Panc1 (cell line): ENCODE measurements around the gene CEP41. TPM values are rescaled to one million over a fixed set of nuclear protein-coding genes. Genes with fewer than 3 reads are reported as not detected.

Source experiments
- ATAC-seq: fragments of 200-7000 bp; cut with Tn5 transposase; 2 replicates; pipeline ENCODE4 v1.9.1; 2020; ENCODE audit warnings: mild to moderate bottlenecking, moderate library complexity
- BruUV-seq: library from RNA; stranded (reverse); fragments of 400-500 nt; replicated peaks from 2 replicates; lab custom pipeline; 2021; lab: Mats Ljungman, UMichigan
- CTCF ChIA-PET: fragments of 300-600 bp; sonication (Branson Sonifier 250); formaldehyde crosslinking; loops from one replicate; lab custom pipeline; 2022; ENCODE audit warnings: antibody characterized with exemption; lab: Charles Lee
- POLR2A ChIA-PET: fragments of 300-600 bp; sonication (Branson Sonifier 250); formaldehyde crosslinking; loops from one replicate; lab custom pipeline; 2022; ENCODE audit warnings: antibody characterized with exemption; lab: Charles Lee
- DNase-seq: peaks from one replicate; pipeline ENCODE4 v3.0.0-alpha.2; 2010; ENCODE audit warnings: low read depth, low spot score
- H3K27ac ChIP-seq: 2 replicates; pipeline ENCODE4 v1.5.1; 2011; ENCODE audit warnings: mild to moderate bottlenecking, low read length, inconsistent platforms
- H3K27me3 ChIP-seq: fragments of 200-500 bp; sonication (Bioruptor generic); 2 replicates; pipeline ENCODE4 v1.6.0; 2014; ENCODE audit warnings: low read length, inconsistent platforms; ENCODE audit not compliant: control insufficient read depth, insufficient read depth
- H3K36me3 ChIP-seq: fragments of 200-500 bp; sonication (Bioruptor generic); 2 replicates; pipeline ENCODE4 v1.5.1; 2014; ENCODE audit warnings: inconsistent platforms, mild to moderate bottlenecking, low read length, moderate library complexity; ENCODE audit not compliant: control insufficient read depth, insufficient read depth
- H3K4me1 ChIP-seq: 2 replicates; pipeline ENCODE4 v1.5.1; 2011; ENCODE audit warnings: inconsistent platforms, mild to moderate bottlenecking, low read length, moderate library complexity; ENCODE audit not compliant: control insufficient read depth, insufficient read depth
- H3K4me3 ChIP-seq, 2 experiments: 2 replicates each; pipeline ENCODE4 v1.5.1; 2011 to 2012; ENCODE audit warnings: low read depth in 2 of 2, low read length in 2 of 2, mild to moderate bottlenecking in 2 of 2, inconsistent platforms in 1 of 2, moderate library complexity in 1 of 2
- H3K9me3 ChIP-seq: fragments of 200-500 bp; sonication (Bioruptor generic); 2 replicates; pipeline ENCODE4 v1.5.1; 2014; ENCODE audit warnings: low read depth, mild to moderate bottlenecking, inconsistent platforms, low read length, moderate library complexity; ENCODE audit not compliant: control insufficient read depth, insufficient read depth
- CTCF ChIP-seq: fragments of 450-650 bp; IDR thresholded peaks from 2 replicates; pipeline ENCODE4 v1.5.1; 2017; ENCODE audit warnings: mild to moderate bottlenecking
- POLR2AphosphoS5 ChIP-seq: IDR thresholded peaks from 2 replicates; pipeline ENCODE4 v1.6.1; 2012; ENCODE audit warnings: mild to moderate bottlenecking, low read depth, low read length, moderate library complexity
- REST ChIP-seq, 2 experiments: IDR thresholded peaks; 2 replicates each; pipeline ENCODE4 v1.6.1; 2011 to 2012; ENCODE audit warnings: low read depth in 2 of 2, control low read depth in 1 of 2, low read length in 1 of 2, mild to moderate bottlenecking in 1 of 2, moderate library complexity in 1 of 2; ENCODE audit not compliant: insufficient read depth in 1 of 2
- SIN3A ChIP-seq: IDR thresholded peaks from 2 replicates; pipeline ENCODE4 v1.6.1; 2012; ENCODE audit warnings: low read depth, mild to moderate bottlenecking, low read length, moderate library complexity, borderline replicate concordance; ENCODE audit not compliant: insufficient read depth
- TCF7L2 ChIP-seq: IDR thresholded peaks from 2 replicates; pipeline ENCODE4 v1.6.1; 2011; ENCODE audit warnings: mild to moderate bottlenecking, low read depth, low read length, inconsistent platforms
- in situ Hi-C: cut with HindIII; loops from 2 replicates; pipeline ENCODE4 v1.10.0; 2016; ENCODE audit warnings: low sequenced_read_pairs, low pct_unique_long_range_greater_than_20kb
- intact Hi-C: fragments of 100-400 bp; cut with micrococcal nuclease; formaldehyde crosslinking; loops from one replicate; pipeline ENCODE4 v1.10.0; 2022; ENCODE audit not compliant: unreplicated experiment
- total RNA-seq: library from RNA; stranded (reverse); gene quantifications from one replicate; pipeline ENCODE4 v1.2.1, GENCODE V29; 2021; ENCODE audit not compliant: unreplicated experiment

The CEP41 gene
- total RNA-seq, 1 experiment from 2014 or later: 13.2 TPM

GRCh38 chr7:130409712-130410072 lies 31.1 kb downstream of the CEP41 start:
- no TSS peak for BruUV-seq
- no peaks in the 10 kb centered on the region for H3K27me3 ChIP-seq
- TF ChIP-seq SIN3A (no peak), CTCF (no peak), REST (IDR thresholded peaks at IDR 0.05; ENCODE audit: insufficient read depth in 1 of 2, low read depth in 2 of 2, low read length in 1 of 2) (no peak), POLR2AphosphoS5 (no peak), TCF7L2 (no peak)
- in situ Hi-C loops (no loop called here), intact Hi-C loops (no loop called here)
- H3K9me3 ChIP-seq: no peaks in the 10 kb centered on the region
- no peak overlapping the region for H3K27ac ChIP-seq
- H3K4me1 ChIP-seq: no peaks in the 10 kb centered on the region
- DNase-seq (no peak), ATAC-seq (no peak)
- no peaks in the 10 kb centered on the region for H3K36me3 ChIP-seq
- ChIA-PET POLR2A (no interaction called here), CTCF (no interaction called here)
- H3K4me3 ChIP-seq: no peak overlapping the region

- in situ Hi-C loops (no loop called here), intact Hi-C loops (no loop called here)
- no peak for ATAC-seq
- TF ChIP-seq REST (IDR thresholded peaks at IDR 0.05; ENCODE audit: insufficient read depth in 1 of 2, low read depth in 2 of 2, low read length in 1 of 2) (no peak), POLR2AphosphoS5 (no peak), CTCF (no peak), SIN3A (no peak), TCF7L2 (no peak)
- CTCF ChIA-PET: no interaction called here
- H3K36me3 ChIP-seq: no peaks in the 10 kb centered on the region
- no peak overlapping the region for H3K4me3 ChIP-seq
- H3K27ac ChIP-seq: no peak overlapping the region
- no peaks in the 10 kb centered on the region for H3K4me1 ChIP-seq
- BruUV-seq: no TSS peak
- DNase-seq: no peak
- no peaks in the 10 kb centered on the region for H3K9me3 ChIP-seq
- no peaks in the 10 kb centered on the region for H3K27me3 ChIP-seq
- POLR2A ChIA-PET: no interaction called here
Measured at GRCh38 chr7:130409067-130409711, 31.6 kb downstream of the CEP41 start.
